ENCODE measurements around the gene TMEM184A.
A peak's percentile ranks its signal among the peaks of the same experiment; 100 is the strongest.

The TMEM184A gene

GRCh38 chr7:1558841-1559625, 3.0 kb upstream of the TMEM184A start:
- no peak overlapping the region for H3K27ac ChIP-seq (ENCODE audit: low read depth, low read length, severe bottlenecking)
- H3K4me3 ChIP-seq (ENCODE audit: extremely low read depth, insufficient read depth, low read length, poor library complexity, severe bottlenecking) = no peak overlapping the region
- H3K9me3 ChIP-seq (ENCODE audit: control insufficient read depth, low read length) = no peaks in the 10 kb centered on the region
- peaks cover 21% of the 10 kb centered on the region for H3K4me1 ChIP-seq (ENCODE audit: control insufficient read depth, insufficient read depth, low read length, poor library complexity, severe bottlenecking)
- 95% methylated on average over 25 to 31 of the region's 32 CpGs for WGBS, 2 experiments (ENCODE audit: insufficient coverage in 2 of 2)
- H3K36me3 ChIP-seq (ENCODE audit: control insufficient read depth, insufficient read depth, low read length) = no peaks in the 10 kb centered on the region

- Histone ChIP-seq H3K4me1 (ENCODE audit: control insufficient read depth, insufficient read depth, low read length, poor library complexity, severe bottlenecking) (peaks cover 21% of the 10 kb centered on the region), H3K36me3 (ENCODE audit: control insufficient read depth, insufficient read depth, low read length) (no peaks in the 10 kb centered on the region), H3K4me3 (ENCODE audit: extremely low read depth, insufficient read depth, low read length, poor library complexity, severe bottlenecking) (no peak overlapping the region), H3K9me3 (ENCODE audit: control insufficient read depth, low read length) (no peaks in the 10 kb centered on the region), H3K27ac (ENCODE audit: low read depth, low read length, severe bottlenecking) (no peak overlapping the region)
- 64 to 76% methylated on average over 14 to 19 of the region's 24 CpGs for WGBS, 2 experiments (ENCODE audit: insufficient coverage in 2 of 2)
These were observed 2.3 kb upstream of the TMEM184A start for GRCh38 chr7:1558181-1558811.

DNA sequence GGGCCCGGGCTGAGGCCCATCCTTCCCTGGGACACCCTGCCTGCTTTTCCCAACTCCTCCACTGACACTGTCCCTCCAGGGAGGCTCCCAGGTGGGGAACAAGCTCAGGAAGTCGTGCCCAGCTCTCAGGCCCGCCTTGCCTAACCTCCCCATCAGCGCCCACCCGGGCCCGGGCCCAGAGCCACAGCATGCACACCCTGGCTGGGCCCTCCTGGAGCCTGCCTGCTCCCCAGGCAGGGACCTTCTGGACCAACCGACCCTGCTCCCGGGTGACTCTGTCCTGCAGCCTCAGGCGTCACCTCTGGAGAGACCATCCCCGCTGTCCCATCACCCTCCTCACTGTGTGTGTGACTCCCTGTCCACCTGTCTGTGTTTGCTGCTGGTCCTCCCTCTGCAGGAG, 1.8 kb upstream of the TMEM184A start:
- peaks cover 21% of the 10 kb centered on the region for H3K4me1 ChIP-seq (ENCODE audit: control insufficient read depth, insufficient read depth, low read length, poor library complexity, severe bottlenecking)
- WGBS, 2 experiments (ENCODE audit: insufficient coverage in 2 of 2) = 92 to 97% methylated on average over 10 of the region's 10 CpGs

GRCh38 chr7:1557006-1557405, 1.0 kb upstream of the TMEM184A start:
- Histone ChIP-seq H3K9me3 (ENCODE audit: control insufficient read depth, low read length) (no peaks in the 10 kb centered on the region), H3K4me1 (ENCODE audit: control insufficient read depth, insufficient read depth, low read length, poor library complexity, severe bottlenecking) (peaks cover 21% of the 10 kb centered on the region), H3K4me3 (ENCODE audit: extremely low read depth, insufficient read depth, low read length, poor library complexity, severe bottlenecking) (no peak overlapping the region), H3K36me3 (ENCODE audit: control insufficient read depth, insufficient read depth, low read length) (no peaks in the 10 kb centered on the region), H3K27ac (ENCODE audit: low read depth, low read length, severe bottlenecking) (no peak overlapping the region)
- 100% methylated on average over 4 to 7 of the region's 7 CpGs for WGBS, 2 experiments (ENCODE audit: insufficient coverage in 2 of 2)

More for the DNA sequence above, 1.8 kb upstream of the TMEM184A start:
- H3K27ac ChIP-seq (ENCODE audit: low read depth, low read length, severe bottlenecking) = no peak overlapping the region
- no peak overlapping the region for H3K4me3 ChIP-seq (ENCODE audit: extremely low read depth, insufficient read depth, low read length, poor library complexity, severe bottlenecking)
- H3K36me3 ChIP-seq (ENCODE audit: control insufficient read depth, insufficient read depth, low read length) = no peaks in the 10 kb centered on the region
- no peaks in the 10 kb centered on the region for H3K9me3 ChIP-seq (ENCODE audit: control insufficient read depth, low read length)

DNA sequence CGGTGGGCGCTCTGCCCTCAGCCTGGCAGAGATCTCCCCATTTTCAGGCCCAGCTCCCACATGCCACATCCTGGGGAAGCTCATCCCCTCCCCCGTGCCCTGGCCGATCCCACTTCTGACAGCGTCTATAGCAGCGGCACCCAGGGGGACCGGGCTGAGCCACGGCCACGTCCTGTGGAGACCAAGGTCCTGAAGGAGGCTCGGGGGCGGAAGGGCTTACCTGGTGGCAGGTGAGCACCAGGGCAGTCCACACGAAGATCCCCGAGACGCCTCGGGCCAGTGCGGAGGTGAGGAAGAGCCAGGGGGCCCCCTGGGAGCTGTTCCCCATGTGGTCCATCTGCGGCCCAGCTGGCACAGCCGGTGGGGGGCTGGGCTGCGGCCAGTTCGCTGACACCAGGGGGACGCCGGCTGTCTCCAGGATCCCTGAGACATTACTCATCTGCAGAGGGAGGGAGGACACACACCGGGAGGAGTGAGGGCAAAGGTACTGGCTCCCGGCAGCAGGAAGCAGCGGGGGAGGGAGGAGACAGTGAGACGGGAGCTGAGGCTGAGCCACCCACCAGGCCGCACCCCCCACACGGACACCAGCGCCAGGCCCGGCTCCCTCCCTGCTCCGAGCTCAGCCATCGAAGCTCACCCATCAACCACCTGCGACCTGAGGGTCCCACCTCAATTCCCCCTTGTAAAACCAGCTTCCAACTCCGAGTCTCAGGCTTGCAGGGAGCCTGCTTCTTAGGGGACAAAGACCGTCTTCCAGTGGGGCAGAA, 776 bp downstream of the TMEM184A start:
- H3K27ac ChIP-seq (ENCODE audit: low read depth, low read length, severe bottlenecking) = no peak overlapping the region

DNA sequence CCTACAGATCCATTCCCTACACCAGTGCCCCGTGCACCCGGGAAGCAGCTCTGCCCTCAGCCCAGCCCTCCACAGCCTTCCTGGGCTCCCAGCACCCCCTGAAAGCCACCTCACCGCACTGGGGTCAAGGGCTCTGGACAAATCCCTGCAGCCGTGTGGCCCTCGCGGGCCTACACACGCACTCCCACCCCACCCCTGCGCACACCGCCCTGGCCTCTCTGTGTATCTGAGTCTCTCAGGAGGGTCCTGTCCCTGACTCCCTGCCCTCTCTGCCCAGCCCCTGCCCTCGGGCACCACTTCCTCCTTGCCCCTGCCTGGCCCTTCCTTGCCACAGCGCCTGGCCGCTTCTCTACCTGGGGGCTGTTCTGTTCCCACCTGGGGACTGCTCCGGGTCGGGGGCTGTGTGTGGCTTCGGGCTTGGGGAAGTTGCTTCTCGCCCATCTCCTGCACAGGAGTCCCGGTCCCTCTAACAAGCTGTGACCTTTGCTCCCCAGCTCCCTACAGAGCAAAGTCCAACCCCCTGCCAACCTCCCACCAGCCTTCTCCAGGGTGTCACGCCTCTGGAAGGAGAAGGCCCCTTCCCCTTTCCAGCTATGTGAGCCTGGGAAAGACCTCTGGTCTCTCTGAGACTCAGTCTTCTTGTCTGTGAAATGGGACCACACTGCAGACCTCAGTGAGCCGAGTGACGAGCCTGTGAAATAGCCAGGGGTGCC, 1.5 kb downstream of the TMEM184A start:
- WGBS, 2 experiments (ENCODE audit: insufficient coverage in 2 of 2) = 90 to 92% methylated on average over 17 to 20 of the region's 20 CpGs
- peaks cover 21% of the 10 kb centered on the region for H3K4me1 ChIP-seq (ENCODE audit: control insufficient read depth, insufficient read depth, low read length, poor library complexity, severe bottlenecking)
- no peak overlapping the region for H3K4me3 ChIP-seq (ENCODE audit: extremely low read depth, insufficient read depth, low read length, poor library complexity, severe bottlenecking)
- H3K27ac ChIP-seq (ENCODE audit: low read depth, low read length, severe bottlenecking) = no peak overlapping the region
- no peaks in the 10 kb centered on the region for H3K36me3 ChIP-seq (ENCODE audit: control insufficient read depth, insufficient read depth, low read length)
- no peaks in the 10 kb centered on the region for H3K9me3 ChIP-seq (ENCODE audit: control insufficient read depth, low read length)

More for the DNA sequence above, 776 bp downstream of the TMEM184A start:
- H3K4me3 ChIP-seq (ENCODE audit: extremely low read depth, insufficient read depth, low read length, poor library complexity, severe bottlenecking) = peak overlapping the region; percentile 11
- 41 to 42% methylated on average over 31 to 33 of the region's 35 CpGs for WGBS, 2 experiments (ENCODE audit: insufficient coverage in 2 of 2)
- peaks cover 21% of the 10 kb centered on the region for H3K4me1 ChIP-seq (ENCODE audit: control insufficient read depth, insufficient read depth, low read length, poor library complexity, severe bottlenecking)
- H3K9me3 ChIP-seq (ENCODE audit: control insufficient read depth, low read length) = no peaks in the 10 kb centered on the region
- no peaks in the 10 kb centered on the region for H3K36me3 ChIP-seq (ENCODE audit: control insufficient read depth, insufficient read depth, low read length)

DNA sequence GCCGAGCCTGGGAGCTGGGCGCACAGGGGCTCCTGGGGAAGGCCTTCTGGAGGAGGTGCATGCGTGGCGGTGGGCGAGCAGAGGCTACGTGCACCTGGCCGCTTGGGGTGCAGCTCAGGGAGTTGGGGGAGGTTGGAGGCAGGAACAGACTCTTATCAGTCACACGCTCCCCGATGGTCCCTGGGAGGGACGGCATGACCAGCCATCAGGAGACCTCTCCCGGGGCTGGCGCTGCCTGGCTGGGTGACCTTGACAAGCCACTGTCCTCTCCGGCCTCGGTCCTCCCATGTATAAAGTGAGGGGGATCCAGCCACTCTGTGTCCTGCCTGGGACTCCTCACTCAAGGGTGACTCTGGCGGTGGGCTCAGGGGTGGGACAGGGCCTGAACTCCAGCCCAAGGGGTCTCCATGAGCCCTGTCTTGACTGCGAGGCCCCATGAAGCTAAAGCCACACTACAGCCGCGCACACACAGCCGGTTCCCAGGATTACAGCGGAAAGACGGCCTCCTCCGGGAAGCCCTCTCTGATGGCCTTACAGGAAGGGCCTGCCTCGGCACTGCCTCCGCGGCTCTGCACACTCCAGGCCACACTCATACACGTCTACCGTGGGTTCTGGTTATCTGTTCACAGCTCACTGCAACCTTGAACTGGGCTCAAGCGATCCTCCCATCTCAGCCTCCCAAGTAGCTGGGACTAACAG, 2.3 kb downstream of the TMEM184A start:
- no peaks in the 10 kb centered on the region for H3K9me3 ChIP-seq (ENCODE audit: control insufficient read depth, low read length)
- 94 to 96% methylated on average over 23 to 26 of the region's 28 CpGs for WGBS, 2 experiments (ENCODE audit: insufficient coverage in 2 of 2)
- H3K4me1 ChIP-seq (ENCODE audit: control insufficient read depth, insufficient read depth, low read length, poor library complexity, severe bottlenecking) = peaks cover 21% of the 10 kb centered on the region
- no peaks in the 10 kb centered on the region for H3K36me3 ChIP-seq (ENCODE audit: control insufficient read depth, insufficient read depth, low read length)
- peak overlapping the region; percentile 41 for H3K27ac ChIP-seq (ENCODE audit: low read depth, low read length, severe bottlenecking)
- no peak overlapping the region for H3K4me3 ChIP-seq (ENCODE audit: extremely low read depth, insufficient read depth, low read length, poor library complexity, severe bottlenecking)

- no peaks in the 10 kb centered on the region for H3K36me3 ChIP-seq (ENCODE audit: control insufficient read depth, insufficient read depth, low read length)
- H3K4me1 ChIP-seq (ENCODE audit: control insufficient read depth, insufficient read depth, low read length, poor library complexity, severe bottlenecking) = peaks cover 21% of the 10 kb centered on the region
- no peak overlapping the region for H3K27ac ChIP-seq (ENCODE audit: low read depth, low read length, severe bottlenecking)
- H3K9me3 ChIP-seq (ENCODE audit: control insufficient read depth, low read length) = no peaks in the 10 kb centered on the region
- no peak overlapping the region for H3K4me3 ChIP-seq (ENCODE audit: extremely low read depth, insufficient read depth, low read length, poor library complexity, severe bottlenecking)
- WGBS, 2 experiments (ENCODE audit: insufficient coverage in 2 of 2) = 94 to 95% methylated on average over 4 to 5 of the region's 7 CpGs
These were observed 3.8 kb downstream of the TMEM184A start for GRCh38 chr7:1552200-1552599.

DNA sequence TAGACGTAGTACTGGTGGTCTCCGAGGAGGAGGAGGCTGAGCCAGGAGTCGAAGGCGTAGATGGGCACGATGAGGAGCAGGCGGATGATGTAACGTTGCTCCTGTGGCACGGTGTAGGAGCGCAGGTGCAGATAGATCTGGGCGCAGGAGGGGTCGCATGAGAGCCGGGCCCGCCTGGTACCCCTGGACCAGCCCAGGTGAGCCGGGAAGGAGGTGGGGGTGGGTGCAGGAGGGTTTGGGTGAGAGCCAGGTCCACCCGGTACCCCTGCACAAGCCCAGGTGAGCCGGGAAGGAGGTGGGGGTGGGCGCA, 5.2 kb downstream of the TMEM184A start:
- Histone ChIP-seq H3K36me3 (ENCODE audit: control insufficient read depth, insufficient read depth, low read length) (no peaks in the 10 kb centered on the region), H3K27ac (ENCODE audit: low read depth, low read length, severe bottlenecking) (no peak overlapping the region), H3K9me3 (ENCODE audit: control insufficient read depth, low read length) (no peaks in the 10 kb centered on the region), H3K4me3 (ENCODE audit: extremely low read depth, insufficient read depth, low read length, poor library complexity, severe bottlenecking) (no peak overlapping the region), H3K4me1 (ENCODE audit: control insufficient read depth, insufficient read depth, low read length, poor library complexity, severe bottlenecking) (peaks cover 14% of the 10 kb centered on the region)
- WGBS, 2 experiments (ENCODE audit: insufficient coverage in 2 of 2) = 94 to 100% methylated on average over 8 to 14 of the region's 17 CpGs

All from mesodermal cell (in vitro differentiated cells).